Fibroblast of skin of right biceps (primary cell): ENCODE results near the gene TMEM140.
A peak's percentile ranks its signal among the peaks of the same experiment; 100 is the strongest.

Source experiments
- DNase-seq: peaks from one replicate; pipeline ENCODE4 v3.0.0-alpha.2; 2013

TMEM140 gene

DNA sequence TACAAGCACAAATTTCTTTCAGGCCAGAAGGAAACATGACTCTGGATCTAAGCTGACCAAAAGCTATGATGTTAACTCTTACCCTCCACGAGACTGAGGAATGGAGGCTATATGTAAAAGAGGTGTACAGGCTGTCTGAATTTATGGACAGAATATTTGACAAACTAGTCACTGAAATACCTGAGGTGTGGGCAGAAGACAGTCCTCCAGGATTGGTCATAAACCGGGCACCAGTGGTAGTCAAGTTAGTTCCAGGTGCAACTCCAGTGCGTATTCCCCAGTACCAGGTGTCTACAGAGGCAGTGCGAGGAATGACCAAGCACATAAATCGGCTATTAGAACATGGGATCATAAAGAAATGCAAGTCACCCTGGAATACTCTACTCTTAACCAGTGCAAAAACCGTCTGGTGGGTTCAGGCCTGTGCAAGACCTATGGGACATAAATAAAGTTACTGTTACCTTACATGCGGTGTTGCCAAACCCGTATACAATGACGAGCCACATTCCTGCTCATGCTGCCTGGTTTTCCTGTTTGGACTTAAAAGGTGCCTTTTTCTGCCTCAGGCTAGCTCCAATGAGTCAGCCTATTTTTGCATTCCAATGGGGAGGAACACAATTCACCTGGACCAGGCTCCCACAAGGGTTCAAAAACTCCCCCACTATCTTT, 29.3 kb downstream of the TMEM140 start:
- DNase-seq, result no peak

DNA sequence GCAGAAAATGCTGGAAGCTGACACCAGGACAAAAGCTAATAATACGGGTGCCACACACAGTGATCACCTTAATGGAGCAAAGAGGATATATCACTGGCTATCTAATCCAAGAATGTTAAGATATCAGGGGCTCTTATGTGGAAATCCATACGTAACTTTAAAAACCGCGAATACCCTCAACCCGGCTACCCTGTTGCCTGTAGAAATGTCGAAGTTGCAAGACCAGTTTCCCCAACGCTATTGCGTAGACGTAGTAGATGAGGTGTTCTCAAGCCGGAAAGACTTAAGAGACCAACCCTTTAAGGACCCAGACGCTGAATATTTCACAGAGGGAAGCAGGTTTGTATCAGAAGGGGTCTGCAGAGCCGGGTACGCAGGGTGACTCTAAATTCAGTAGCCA, 30.5 kb downstream of the TMEM140 start:
- no peak for DNase-seq

DNA sequence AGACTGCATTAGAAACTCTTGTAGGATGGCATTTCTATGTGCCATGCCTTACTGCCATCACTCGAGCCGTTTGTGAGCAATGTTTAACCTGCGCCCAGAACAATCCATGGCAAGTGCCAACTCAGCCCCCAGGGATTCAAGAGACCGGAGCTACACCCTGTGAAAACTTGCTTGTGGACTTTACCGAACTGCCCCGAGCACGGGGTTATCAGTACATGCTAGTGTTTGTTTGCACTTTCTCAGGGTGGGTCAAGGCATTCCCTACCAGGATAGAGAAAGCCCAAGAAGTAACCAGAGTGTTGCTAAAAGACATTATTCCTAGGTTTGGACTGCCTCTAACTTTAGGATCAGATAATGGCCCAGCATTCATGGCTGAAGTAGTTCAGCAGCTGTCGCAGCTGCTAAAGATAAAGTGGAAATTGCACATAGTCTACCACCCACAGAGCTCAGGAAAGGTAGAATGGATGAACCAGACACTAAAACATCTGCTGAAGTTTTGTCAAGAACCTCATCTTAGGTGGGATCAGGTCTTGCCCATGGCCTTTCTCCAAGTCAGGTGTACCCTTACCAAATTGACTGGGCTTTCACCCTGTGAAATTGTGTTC, 31.6 kb downstream of the TMEM140 start:
- DNase-seq, result no peak

DNA sequence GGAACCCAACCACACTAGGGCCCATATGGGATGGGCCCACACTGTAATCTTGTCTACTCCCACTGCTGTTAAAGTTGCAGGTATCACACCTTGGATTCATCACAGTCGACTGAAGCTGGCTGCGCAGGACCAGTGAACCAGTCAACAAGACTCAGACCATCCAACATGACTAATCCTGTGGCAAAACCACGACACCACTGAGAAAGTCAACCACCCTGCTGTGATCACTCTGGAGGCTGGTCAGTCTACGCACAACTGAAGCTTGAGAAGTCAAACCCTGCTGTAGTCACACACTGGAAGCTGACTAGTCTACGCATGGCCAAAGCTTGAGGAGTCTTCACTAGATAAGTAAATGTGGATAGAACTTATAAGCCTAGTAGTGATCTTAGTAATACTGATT, 32.2 kb downstream of the TMEM140 start:
- DNase-seq, result no peak

DNA sequence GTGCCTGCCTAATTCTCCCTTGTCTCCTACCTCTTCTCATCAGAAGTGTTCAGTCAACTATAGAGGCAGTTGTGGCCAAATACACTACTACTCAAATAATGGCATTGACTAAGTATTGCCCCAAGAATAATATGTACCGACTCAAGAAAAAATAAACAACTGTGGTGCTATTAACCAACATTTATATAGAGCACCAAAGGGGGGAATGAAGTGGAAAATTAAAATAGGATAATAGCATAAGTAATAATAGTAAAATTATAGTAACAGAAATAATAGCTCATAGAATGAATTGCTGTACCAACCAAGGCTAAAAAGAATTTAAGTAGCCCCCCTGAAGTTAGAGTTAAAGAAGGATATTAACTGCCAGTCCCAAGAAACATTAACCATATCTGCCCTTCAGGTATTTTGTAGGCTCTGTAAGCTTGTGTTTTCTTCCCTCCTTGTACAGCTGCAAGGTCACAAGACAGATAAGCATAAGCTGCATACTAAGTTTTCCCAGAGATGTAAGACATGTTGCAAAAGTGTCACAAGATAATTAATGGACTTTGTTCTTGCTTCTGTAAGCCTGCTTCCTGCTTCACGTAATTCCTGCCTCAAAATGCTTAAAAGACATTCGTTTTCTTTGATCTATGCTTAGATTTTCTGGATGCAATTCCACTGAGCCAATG, 33.5 kb downstream of the TMEM140 start:
- no peak for DNase-seq

DNA sequence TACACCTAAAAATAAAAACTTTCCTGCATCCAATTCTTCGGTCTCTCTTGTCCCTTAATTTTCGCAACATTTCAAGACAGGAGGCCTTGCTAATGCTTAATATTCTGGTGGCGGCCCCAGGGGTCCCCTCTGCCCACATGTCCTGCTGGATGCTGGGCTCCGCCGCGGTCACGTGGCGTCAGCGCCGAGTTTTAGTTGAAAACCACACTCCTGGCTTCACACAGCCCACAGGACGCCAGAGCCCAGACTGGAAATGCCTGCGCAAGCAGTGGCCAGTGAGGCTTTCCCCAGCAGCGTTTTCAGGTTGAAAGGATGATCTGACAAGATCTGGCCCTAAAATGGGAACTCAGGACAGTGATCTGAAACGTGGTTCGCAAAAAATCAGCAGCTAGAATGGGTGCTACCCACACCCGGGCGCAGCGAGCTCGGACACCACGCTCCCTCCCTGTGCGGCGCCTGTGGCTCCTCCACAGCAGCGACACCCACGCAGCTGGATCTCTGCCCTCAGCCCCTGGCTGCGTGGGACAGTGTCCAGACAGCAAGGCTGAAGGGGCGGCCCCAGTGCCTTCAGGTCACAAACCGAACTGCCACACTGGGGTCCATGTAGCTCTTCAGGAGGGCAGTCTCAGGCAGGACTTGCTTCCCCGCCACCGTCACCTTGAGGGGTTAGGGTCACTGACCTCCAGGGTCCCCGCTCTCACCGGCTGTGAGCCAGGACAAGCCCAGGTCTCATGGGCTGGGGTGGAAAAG, 34.2 kb downstream of the TMEM140 start:
- no peak for DNase-seq

DNA sequence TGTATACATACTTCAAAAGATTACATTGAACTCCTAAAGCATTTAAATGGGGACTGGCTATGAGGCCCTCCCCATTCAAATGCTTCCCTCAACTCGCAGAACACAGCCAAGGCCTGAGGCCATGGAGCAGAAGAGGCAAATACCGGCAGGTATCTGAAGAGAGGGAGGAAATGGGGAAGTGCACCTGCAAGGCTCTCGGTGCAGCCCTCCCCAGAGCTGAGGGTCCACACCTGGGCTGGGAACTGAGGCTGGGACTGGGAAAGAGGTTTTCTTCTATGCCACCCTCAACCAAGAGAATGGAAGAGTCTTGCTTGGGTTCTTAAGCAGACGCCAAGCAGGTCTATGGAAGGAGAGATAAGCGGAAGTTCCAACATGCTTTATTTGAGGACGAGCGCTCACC, 35.6 kb downstream of the TMEM140 start:
- no peak for DNase-seq

DNA sequence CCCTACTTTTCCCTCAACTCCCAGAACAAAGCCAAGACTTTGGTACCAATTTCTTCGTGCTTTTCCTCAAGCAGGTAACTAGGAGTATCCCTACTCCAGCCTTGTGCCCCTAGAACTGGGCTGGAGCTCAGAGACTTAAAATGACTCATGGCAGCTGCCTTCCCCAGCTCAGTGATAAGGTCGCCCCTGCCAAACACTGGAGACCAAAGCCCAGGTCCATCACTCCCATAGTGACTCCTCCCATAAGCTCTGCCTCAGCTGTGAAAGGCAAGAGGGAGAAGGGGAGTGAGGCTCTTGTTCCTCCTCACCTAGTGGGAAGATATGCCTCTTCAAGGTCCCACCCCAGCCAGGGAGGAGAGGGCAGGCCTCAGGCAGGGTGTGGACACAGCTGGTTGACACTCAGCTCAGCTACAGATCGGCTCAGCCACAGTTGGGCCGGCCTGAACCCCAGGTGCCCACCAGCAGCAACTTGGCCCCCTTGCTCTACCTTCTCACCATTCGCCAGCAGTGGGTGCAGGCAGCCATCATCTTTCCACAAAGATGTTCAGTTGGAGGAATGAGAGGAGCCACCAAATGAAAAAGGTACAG, 36.5 kb downstream of the TMEM140 start:
- DNase-seq, result no peak

DNA sequence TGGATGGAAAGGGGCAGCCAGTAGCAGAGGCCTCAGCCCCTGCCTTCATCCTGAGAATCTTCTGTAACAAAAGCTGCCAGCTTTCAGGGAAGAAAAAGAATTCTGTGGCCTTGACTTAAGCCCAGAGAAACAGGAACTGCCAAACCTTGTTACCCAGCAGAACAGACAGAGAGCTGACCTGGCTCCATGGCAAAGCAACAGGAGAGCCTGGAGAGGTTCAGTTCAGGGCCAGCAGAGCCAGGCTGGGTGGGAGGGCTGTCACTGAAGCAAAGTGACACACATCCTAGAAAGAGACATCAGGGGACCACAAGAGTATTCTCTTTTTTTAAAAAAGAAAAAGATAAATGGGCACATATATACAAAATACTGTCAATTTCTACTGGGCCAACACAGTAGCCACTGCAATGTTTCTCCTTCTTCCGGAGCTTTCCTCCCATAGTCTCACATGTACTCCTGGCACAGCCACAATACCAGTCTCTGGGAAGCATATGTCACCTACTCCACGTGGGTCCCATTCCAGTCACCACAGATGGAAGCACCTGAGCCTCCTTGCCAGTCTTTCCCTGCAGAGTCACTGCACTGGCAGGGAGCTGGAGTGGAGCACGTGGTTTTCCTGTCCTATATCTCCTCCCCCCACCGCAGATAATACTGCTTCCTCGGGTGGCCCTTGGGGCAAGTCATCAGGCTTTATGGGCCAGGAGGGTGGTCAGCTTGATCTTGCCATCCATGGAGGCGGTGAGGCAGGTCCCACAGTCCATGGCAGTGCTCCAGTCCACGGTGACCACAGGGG, 37.8 kb downstream of the TMEM140 start:
- no peak for DNase-seq

DNA sequence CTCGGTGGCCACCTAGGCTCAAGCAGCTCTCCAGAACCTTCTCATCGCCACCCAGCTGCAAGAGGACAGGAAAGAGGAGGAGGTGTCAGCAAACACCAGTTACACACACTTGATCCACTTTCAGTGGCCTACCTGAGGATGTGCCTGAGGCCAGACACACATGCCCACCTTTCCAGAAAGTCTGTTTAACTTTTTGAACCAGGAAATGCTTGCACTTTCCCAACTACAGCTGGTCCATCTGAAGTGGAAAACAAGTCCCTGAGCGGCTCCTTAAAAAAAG, 38.3 kb downstream of the TMEM140 start:
- DNase-seq, result no peak

DNA sequence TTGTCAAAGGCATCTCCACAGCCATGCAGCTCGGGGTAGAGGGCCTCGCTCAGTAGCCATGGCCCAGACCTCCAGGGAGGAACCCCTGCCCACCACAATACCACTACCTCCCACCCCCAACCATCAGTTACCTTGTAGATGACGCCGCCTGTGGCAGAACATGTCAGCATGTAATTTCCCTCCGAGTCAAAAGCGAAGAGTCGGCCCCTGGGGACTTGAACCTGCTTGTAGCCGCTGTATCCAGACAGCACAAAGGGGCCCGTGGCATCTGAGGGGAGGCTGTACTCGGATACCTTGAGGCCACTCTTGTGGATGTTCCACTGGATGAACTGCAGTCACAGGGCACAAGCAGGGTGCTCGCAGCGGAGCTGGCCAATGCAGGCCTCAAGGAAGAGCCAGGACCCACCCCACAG, 39.0 kb downstream of the TMEM140 start:
- DNase-seq, result no peak

DNA sequence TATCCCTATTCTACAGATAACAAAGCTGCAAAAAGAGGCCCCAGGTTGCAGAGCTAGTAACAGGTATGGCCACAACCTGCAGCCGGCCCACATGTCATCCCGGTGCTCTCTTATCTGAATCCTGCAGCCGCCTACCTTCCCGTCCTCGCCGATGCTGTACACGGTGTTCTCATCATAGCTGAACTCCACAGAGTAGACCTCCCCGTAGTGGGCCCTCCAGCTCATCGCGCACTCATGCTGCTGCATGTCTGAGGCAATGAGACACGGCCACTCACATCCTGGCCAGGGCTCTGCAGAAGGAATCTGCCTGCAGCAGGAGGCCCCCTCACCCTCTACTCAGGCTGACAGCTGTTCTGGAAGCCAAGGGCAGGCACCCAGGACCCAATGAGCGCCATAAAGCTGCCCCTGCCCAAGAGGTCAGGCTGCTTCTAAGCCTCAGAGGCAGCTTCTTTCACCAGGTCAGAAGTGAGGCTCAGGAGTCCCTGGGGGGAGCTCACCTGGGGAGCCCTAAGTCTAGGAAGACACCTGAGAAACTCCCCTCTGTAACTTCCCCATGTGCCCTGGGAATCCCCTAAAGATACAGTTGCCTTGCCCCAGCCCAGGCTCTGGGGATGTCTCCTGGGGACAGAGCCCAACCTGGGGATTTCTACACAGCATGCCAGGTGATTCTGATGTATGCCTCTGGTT, 40.6 kb downstream of the TMEM140 start:
- DNase-seq, result peak; percentile 25

DNA sequence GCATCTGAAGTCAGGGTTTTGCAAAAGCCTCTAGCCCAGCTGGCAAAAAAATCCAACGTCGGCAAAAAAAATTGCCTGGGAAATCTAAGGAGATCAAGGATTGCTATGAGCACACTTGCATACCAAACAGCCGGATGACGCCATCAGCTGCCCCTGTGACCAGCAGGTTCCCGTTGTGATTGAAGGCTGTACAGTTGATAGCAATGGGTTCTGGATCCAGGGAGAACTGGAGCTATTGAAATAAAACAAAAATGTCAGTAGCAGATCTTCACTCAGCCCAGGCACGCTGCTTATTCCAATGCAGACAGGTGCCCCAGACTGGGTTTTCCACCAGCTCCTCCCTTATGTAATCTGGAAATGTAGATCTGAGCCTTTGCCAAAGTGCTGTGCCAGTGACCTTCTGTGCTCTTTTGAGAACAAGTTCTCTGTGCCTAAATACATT, 41.4 kb downstream of the TMEM140 start:
- DNase-seq, result no peak

DNA sequence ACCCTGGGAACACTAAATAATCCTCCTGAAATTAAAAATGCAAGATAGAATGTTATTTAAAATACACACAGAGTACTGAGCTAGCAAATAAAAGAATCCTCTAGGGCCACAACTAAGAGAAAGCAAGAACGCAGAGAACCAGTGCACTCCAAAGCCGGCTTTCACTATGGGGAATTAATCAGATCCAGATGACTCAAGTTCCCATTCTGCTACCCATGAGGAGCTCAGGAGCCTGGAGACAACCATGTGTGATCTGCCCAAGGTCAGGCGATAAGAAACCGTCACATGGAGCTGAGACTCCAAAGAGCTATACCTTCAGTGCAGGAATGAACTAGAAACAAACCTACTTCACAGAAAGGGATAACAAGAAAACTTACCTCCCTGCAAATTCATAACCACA, 42.1 kb downstream of the TMEM140 start:
- DNase-seq, result peak; percentile 67

DNA sequence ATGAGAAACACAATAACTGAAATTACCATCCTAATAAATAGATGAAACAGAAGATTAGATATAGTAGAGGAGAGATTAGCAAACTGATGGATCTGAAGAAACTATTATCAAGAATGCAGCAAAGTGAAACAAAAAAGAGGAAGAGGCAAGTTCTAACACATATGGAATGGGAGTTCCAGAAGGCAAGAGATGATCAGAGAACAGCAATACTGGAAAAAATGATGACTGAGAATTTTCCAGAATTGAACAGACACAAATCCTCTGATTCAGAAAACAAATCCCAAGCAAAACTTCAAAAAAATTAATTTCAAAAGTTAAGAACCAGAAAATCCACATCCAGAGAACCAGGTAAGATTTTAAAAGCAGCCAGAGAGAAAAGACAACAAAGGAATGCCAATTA, 42.8 kb downstream of the TMEM140 start:
- DNase-seq, result no peak

DNA sequence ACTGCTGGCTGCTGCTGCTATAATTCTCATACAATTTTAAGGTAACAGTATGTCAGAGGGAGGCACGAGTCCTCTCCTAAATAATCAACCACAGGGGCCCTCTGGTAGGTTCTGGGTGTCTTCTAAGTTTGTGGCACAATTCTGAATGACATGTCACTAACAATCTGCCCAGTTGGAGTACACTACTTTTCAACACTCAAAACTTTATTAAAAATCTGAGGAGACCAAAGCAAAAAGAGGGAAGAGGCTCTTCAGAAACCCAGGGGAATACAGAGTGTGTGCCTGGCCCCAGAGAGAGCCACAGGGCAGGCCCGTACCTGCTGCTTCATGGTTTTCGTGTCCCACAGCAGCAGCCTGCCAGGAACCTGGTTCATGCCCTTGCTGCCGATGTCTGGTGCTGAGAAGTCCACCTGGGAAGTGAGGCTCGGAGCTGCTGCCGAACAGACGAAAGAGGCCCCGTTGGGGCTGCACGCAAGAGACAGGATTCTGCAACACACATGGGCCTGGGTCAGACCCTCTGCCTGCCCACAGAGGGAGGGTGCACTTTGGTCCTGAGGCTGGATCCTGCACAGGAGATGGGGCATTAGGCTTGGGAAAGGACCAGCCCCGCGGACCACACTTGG, 45.2 kb downstream of the TMEM140 start:
- no peak for DNase-seq

DNA sequence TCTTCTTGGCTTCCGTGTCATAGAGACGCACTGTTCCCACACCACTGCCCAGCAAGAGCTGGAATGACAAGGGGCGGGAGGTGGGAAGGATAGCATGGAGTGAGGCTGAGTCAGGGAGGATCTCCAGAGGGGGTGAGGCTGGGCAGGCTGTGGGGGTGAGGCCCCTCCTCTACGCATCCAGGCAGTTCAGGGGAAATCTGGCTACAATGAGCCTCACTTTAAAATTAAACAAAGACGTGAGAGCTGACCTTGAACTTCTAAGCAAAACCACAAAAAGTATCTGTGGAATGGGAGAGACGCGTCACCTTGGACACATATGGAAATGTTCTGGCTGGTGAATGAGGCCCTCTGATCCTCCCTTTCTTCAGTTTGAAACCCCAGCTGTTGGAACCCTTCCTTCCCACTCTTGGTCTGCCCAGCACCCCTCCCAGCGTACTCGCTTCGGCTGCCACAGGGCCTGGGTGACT, 45.8 kb downstream of the TMEM140 start:
- DNase-seq, result peak; percentile 95

DNA sequence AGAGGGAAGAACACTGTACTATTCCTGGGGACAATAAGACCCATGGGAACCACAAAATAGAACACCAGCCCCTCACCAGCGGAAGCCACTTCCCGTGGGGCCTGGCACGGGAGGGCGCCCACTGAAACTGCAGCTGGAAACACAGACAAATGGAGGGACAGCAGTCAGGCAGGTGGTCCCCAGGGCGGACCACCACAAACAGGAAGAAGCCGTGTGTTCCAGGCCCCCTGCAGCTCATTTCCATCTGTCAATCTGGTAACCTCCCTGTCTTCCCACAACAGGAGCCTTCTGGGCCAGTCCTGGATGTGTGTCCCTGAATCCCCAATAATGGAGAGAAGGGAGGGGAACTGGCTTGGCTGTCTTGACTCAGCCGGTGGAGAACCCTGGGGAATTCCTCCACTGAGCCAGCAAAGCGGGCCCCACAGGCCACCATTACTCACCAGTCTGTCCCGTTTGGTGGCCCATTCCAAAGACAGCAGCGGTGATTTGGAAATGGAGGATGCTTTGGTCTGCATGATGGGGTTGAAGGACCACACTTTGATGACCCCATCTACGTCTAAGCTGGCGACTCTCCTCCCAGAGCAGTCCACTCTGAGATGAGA, 46.7 kb downstream of the TMEM140 start:
- DNase-seq, result peak; percentile 53

DNA sequence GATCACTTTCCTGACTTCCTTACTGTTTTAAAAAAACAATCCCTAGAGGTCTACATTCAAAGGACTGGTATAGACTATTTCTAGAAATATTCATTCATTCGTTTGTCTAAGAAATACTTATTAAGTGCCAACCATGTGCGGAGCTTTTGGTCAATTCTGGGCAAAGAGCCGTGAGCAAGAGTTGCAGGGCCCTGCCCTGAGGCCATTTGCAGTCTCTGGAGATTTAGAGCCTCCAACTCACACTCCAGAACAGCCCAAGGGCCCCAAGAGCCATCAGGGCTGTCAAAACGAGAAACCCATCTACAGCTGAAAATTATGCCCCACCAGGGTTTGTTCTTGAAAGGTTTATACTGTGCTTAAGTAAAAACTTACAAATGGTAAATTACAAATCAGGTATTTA, 47.3 kb downstream of the TMEM140 start:
- DNase-seq, result no peak

DNA sequence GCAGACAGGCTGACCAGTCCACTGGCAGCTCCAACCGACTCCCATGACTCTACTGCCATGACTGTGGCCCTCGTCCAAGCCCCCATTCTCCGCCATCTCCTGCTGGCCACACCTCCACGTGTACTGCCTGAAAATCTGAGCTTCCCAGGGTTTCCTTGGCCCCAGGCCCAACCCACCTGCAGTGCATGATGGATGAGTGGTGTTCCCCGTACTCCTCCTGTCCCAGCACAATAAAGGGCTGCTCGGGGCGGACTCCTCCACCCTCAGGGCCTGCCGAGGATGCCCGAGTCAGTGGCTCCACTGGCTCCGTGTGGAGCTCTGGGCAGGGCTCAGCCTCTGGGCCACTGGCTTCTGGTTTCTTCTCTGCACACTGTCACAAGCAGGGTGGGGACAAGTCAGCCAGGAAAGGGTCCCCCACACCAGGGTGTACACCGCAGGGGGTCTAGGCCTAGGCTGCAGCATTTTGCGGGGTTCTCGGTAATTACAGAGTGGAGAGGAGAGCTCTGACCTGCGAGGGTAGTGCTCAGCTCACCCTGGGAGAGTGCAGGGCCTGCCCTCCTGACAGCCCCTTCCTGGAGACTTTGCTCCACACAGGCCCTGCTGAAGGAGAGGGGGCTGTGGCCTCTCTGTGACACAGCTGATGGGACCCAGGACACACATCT, 48.2 kb downstream of the TMEM140 start:
- DNase-seq, result no peak

DNA sequence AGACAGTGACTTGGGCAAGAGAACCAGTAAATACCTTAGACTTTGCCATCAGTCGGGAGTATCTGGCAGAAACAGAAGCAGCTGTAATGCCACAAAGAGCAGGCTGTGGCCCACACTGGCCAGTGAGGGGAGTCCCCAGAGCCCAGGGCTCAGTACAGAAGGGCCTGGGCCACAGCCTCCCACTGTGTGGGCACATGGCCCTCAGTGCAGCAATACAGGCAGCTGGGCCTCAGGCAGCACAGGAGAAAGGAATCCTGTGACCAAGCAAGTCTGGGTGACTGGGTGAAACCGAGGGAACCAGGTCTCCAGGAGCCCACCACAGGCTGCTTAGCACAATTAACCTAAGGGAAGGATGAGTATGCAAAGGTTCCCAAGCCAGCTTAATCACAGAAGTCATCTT, 49.5 kb downstream of the TMEM140 start:
- DNase-seq, result no peak
